A673 (cell line): ENCODE data around the gene SMARCAL1.

ENCODE experiments used
- EZH2 ChIP-seq: fragments of 200-600 bp; sonication (generic); IDR thresholded peaks from 2 replicates; pipeline ENCODE4 v1.6.1; 2017; ENCODE audit warnings: borderline replicate concordance, low read depth, mild to moderate bottlenecking, mixed read lengths, antibody characterized with exemption, low read length; ENCODE audit not compliant: poor library complexity, severe bottlenecking
- TF ChIP-seq, protein P1 (sequence below): fragments of 300-800, 200-600 bp; sonication (generic); conservative IDR thresholded peaks from 2 replicates; pipeline ENCODE4 v1.5.1; 2017; ENCODE audit warnings: low read depth, mild to moderate bottlenecking, antibody characterized with exemption, low read length, moderate library complexity, mixed read lengths

DNA sequence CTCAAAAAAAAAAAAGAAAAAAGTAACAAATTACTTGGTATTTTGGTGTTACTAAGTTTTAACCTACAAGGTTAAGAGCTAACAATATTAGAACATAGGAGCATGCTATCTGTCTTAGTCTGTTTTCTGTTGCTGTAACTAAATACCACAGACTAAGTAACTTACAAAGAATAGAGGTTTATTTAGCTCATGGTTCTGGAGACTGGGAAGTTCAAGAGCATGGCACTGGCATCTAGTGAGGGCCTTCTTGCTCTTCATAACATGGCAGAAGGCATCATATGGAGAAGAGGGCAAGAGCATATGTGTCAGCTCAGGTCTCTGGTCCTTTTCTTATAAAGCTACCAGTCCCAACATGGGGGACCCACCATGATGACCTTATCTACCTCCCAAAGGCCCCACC, 36.5 kb downstream of the SMARCAL1 start:
- TF ChIP-seq EZH2 = no peak
- TF ChIP-seq, protein P1, sequence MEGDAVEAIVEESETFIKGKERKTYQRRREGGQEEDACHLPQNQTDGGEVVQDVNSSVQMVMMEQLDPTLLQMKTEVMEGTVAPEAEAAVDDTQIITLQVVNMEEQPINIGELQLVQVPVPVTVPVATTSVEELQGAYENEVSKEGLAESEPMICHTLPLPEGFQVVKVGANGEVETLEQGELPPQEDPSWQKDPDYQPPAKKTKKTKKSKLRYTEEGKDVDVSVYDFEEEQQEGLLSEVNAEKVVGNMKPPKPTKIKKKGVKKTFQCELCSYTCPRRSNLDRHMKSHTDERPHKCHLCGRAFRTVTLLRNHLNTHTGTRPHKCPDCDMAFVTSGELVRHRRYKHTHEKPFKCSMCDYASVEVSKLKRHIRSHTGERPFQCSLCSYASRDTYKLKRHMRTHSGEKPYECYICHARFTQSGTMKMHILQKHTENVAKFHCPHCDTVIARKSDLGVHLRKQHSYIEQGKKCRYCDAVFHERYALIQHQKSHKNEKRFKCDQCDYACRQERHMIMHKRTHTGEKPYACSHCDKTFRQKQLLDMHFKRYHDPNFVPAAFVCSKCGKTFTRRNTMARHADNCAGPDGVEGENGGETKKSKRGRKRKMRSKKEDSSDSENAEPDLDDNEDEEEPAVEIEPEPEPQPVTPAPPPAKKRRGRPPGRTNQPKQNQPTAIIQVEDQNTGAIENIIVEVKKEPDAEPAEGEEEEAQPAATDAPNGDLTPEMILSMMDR = no peak
